ENCODE measurements around the gene ZNF688. TPM values are rescaled to one million over a fixed set of nuclear protein-coding genes. Genes with fewer than 3 reads are reported as not detected.

The ZNF688 gene
- total and polyA plus RNA-seq, 2 of the 8 experiments (the other 6 are each of a cell fraction or from before 2014, with no cell fraction given): 2.7 to 3.5 TPM

GRCh38 chr16:30585400-30586191, 14.1 kb upstream of the ZNF688 start, which contains the start of gene ZNF785 (continued):
- TF ChIP-seq PHF8 (conservative IDR thresholded peaks at IDR 0.05; ENCODE audit: low read depth, low read length) (peak; percentile 60), CBX5 (IDR thresholded peaks at IDR 0.05; ENCODE audit: low read depth, low read length) (no peak), KDM5A (IDR thresholded peaks at IDR 0.05; ENCODE audit: low read length) (0 out of 2 replicates have a peak, but pooled peaks have one; percentile 25), TAF1 (IDR thresholded peaks at IDR 0.05; ENCODE audit: low read depth, low read length) (peak; percentile 67), SIRT6 (IDR thresholded peaks at IDR 0.05; ENCODE audit: low read length) (no peak), TEAD4 (IDR thresholded peaks at IDR 0.05; ENCODE audit: low read depth, low read length) (no peak), GABPA (IDR thresholded peaks at IDR 0.05; ENCODE audit: borderline replicate concordance, insufficient read depth, low read length) (no peak), SP4 (IDR thresholded peaks at IDR 0.05; ENCODE audit: low read length) (peak; percentile 68; the same call in 1 of the 2 replicates), CHD2 (IDR thresholded peaks at IDR 0.05; ENCODE audit: low read length) (peak; percentile 88), YY1 (IDR thresholded peaks at IDR 0.05; ENCODE audit: low read depth, low read length) (peak; percentile 100), POU5F1 (IDR thresholded peaks at IDR 0.05; ENCODE audit: low read depth, low read length) (no peak), JUND (IDR thresholded peaks at IDR 0.05; ENCODE audit: low read length) (no peak), CEBPB (IDR thresholded peaks at IDR 0.05; ENCODE audit: low read depth, low read length) (no peak), SRF (IDR thresholded peaks at IDR 0.05; ENCODE audit: low read depth, low read length) (no peak), NRF1 (IDR thresholded peaks at IDR 0.05; ENCODE audit: low read depth, low read length) (no peak), BRCA1 (IDR thresholded peaks at IDR 0.05; ENCODE audit: low read depth, low read length) (no peak), CTBP2 (IDR thresholded peaks at IDR 0.05; ENCODE audit: borderline replicate concordance, insufficient read depth, insufficient read length, low read length) (no peak), GTF2F1 (IDR thresholded peaks at IDR 0.05; ENCODE audit: borderline replicate concordance, low read depth, low read length) (no peak), RXRA (IDR thresholded peaks at IDR 0.05; ENCODE audit: insufficient read depth, low read depth, low read length) (no peak), SAP30 (IDR thresholded peaks at IDR 0.05; ENCODE audit: insufficient read depth, insufficient replicate concordance, low read length) (no peak)
- TF ChIP-seq, protein P1, sequence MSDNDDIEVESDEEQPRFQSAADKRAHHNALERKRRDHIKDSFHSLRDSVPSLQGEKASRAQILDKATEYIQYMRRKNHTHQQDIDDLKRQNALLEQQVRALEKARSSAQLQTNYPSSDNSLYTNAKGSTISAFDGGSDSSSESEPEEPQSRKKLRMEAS (IDR thresholded peaks at IDR 0.05): peak; percentile 100
- TF ChIP-seq, protein P2, sequence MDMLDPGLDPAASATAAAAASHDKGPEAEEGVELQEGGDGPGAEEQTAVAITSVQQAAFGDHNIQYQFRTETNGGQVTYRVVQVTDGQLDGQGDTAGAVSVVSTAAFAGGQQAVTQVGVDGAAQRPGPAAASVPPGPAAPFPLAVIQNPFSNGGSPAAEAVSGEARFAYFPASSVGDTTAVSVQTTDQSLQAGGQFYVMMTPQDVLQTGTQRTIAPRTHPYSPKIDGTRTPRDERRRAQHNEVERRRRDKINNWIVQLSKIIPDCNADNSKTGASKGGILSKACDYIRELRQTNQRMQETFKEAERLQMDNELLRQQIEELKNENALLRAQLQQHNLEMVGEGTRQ (IDR thresholded peaks at IDR 0.05; ENCODE audit: low read length): peak; percentile 19

Measured in H1 (cell line).